SK-N-DZ (cell line): Measurements from ENCODE around the gene IKBKG.
"Not testable (repeated sequence)": the region's sequence is repeated elsewhere in the genome, so short reads cannot be mapped to it uniquely, and the experiment has no call there.

Source experiments
- DNase-seq: peaks from one replicate; pipeline ENCODE4 v3.0.0-alpha.2; 2015; ENCODE audit warnings: low spot score

The IKBKG gene

DNA sequence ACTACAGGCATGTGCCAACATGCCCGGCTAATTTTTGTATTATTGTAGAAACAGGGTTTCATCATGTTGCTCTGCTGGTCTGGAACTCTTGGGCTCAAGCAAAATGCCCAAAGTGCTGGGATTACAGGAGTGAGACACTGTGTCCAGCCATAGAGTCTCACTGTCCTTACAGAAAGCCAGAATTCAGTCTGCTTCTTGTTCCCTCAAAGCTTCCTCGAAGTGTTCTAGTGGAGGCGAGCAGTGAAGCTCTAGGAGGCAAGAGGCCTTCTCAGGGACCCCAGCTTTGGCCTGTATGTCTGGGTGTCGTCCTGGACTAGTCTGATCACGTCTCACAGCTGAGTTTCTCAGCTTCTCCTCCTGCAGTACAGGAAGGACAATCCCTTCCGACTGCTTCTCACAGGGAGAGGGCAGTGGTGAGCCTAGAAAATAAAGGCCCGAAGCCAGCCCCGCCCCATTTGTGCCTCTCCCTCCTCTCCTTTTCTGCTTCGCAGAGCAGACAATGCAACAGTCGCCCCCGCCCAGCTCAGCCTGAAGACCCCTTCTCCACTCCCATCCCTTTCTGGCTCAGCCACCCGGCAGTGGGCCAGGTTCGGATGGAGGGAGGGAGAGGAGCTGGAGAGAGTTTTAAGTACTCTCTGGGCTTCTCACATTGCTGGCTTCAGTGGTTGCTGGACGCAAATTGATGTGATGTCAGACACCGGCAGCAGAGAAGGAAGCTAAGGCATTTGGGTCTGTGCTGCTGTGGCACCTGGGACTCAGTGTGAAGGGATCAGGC lies 20.3 kb upstream of the IKBKG start:
- DNase-seq, result peak; percentile 79

DNA sequence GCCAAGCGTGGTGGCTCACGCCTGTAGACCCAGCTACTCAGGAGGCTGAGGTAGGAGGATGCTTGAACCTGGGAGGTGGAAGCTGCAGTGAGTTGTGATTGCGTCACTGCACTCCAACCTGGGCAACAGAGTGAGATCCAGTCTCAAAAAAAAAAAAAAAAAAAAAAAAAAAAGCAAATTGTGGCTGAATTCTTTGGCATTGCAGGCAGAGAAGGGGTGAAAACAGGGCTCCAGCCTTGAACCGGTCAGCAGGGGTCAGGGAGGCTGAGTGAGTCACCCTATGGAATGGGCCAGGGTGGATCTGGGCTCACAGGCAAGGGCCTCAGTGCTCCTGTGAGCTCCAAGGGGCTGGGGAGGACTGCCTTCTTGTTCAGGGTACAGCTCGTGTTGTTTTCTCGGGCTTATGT lies 18.2 kb upstream of the IKBKG start:
- no peak for DNase-seq

DNA sequence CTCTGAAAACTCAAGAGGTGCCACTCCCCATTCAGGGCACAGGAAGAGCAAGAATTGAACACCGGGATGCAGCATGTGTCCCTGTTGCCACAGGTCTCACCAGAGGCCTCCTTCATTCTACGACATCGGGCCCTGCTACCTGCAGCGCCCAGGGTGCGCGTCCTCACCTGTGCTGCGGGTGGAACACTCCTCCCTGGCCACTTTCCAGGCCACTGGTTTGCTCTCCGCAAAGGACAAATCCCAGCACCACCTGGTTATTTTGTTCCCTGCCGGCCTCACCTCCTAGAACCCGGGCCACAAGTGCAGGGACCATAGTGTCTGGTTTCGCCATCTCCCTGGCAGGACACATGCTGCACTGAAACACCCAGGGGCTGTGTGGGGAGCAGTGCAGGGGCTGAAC lies 17.1 kb upstream of the IKBKG start:
- DNase-seq, result no peak

DNA sequence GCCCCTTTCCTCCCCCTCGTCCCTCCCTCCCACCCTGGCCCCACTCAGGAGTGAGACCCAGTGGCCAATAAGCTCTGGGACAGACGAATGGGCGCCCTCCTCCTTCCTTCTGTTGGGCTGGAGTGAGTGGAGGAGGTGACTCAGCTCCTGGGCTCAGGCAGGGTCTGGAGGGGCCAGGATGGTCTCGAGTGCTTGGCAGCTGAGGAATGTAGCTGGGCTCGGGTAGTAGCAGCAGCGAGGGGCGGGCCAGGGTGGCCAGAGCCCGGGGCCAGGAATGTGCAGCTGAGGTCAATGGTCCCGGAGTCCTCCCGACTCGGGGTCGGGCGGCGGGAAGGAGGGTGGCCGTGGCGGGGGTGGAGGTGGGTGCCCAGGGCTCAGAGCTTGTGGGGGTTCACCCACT lies 15.8 kb upstream of the IKBKG start:
- no peak for DNase-seq

DNA sequence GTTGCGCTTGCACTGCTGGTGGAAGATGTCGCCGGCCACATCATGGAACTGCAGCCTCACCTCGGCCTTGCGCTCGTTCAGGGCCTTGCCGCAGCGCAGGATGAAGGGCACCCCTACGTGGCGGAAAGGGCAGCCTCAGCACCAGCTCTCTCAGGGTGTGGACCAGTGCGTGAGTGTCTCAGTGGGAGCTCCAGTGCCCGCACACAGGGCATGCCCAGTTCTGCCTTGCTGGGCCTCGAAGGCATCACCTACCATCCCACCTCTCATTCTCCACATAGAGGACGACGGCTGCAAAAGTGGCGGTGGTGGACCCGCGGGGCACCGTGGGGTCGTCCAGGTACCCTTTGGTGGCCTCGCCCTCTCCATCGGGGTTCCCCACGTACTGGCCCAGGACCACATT lies 14.7 kb upstream of the IKBKG start:
- DNase-seq, result no peak

DNA sequence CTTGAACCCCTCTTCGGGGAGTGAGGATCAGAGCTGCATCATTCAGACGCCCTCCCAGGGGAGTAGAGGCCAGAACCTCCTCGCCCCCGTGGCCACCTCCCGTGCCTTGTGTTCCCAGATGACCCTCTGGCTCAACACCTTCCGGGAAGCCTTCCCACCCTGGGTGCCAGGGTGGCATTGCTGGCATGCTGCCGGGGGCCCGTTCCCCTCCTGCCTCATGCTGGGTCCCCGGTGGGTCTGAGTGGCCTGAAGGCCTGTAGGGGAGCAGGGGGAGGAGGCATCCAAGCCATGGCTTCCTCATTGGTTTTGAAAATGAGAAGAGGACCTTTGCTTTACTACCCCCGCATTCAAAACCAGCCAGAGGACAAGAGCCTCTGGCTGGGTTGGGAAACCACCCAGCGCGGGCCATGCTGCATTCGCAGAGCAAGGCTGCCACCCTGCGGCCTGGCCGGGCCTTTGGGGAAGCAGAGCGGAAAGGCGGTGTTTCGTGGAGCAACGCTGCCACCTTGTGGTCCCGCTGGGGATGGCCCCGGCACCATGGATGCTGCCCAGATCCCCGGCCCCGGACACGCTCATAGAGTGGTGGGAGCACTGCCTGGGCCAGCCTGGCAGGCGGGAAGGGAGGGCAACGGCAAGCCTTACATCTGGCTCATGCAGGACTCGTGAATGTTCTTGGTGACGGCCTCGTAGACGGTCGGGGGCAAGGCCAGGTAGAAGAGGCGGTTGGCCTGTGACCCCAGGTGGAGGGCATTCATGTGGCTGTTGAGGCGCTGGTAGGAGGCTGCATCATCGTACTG lies 12.7 kb upstream of the IKBKG start:
- DNase-seq, result peak; percentile 70

DNA sequence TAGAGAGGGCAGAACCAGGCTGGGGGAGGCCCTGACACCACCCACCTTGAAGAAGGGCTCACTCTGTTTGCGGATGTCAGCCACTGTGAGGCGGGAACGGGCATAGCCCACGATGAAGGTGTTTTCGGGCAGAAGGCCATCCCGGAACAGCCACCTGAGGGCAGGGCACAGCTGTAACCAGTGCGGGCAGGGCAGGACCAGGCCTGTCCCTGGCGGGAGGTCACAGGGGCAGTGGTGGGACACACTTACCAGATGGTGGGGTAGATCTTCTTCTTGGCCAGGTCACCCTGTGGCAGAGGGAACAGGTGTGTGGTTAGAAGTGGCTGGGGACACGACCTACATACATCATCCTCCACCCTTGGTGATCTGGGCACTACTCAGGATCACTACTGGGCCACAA lies 11.5 kb upstream of the IKBKG start:
- no peak for DNase-seq

DNA sequence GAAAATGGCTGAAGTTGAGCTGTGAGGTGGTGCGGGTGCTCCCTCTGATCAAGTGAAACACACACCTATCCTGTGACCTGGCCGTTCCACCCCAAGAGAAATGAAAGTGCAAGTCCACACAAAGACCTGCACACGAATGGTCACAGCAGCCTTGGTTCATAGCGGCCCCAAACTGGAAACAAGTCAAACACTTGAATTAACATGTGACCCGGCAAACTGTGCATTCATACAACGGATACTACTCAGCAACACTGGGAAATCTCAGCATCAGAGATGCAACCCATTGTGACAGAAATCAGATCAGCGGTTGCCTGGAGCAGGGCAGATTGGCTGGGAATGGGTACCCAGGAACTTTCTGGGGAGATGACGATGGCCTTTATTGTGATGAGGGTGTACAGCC lies 8.3 kb upstream of the IKBKG start:
- DNase-seq, result peak; percentile 63

DNA sequence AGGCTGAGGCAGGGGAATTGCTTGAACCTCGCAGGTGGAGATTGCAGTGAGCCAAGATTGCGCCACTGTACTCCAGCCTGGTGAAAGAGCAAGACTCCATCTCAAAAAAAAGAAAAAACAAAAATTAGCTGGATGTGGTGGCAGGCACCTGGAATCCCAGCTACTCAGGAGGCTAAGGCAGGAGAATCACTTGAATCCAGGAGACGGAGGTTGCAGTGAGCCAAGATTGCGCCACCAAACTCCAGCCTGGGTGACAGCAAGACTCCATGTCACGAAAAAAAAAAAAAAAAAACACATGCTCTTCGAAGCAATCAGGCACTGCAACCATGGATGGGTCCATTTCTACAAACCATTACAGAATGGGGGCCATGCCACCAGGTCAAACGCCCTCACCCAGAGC lies 7.1 kb upstream of the IKBKG start:
- DNase-seq, result not testable (repeated sequence)

DNA sequence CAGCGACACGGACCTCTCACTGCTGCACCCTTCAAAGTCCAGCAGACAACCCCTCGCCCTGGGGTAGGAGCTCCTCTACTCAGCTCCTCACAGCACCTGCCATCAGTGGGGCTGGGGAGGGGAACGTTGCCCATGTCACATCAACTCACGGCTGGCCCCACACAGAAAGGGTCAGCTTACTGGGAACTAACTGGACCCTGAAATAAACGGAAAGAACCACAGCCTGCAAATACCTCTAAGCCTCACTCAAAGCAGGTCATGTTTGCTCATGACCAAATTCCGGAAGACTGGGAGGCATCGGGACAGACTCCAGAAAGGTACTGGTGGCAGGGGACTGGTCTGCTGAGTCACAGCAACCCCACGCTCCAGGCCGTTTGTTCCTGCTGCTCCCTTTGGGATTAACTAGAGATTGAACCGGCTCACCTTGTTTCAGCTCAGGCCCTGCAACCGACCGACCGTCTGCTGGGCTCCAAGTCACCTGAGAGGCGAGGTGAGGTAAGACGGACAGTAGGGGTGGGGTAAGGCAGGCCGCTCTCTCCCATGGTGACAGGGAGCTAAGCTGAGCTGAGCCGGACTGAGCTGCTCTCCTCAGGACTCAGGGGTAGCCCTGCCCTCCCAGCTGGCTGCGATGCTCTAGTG lies 6.4 kb upstream of the IKBKG start:
- no peak for DNase-seq

DNA sequence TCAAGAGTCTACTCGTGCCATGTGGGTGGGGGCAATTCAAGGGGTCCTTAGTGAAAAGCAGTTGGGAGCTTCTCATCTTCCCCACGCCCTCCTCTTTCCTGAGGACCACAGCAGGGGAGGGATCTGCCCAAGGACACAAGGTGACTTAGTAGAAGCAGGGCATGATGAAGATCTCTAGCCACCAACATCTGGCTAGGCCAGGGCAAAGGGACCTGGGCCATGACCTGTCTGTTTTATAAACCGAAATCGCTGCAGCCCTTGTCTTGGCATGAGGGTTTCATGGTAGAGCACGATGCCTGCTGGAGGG lies 5.9 kb upstream of the IKBKG start:
- DNase-seq, result no peak

DNA sequence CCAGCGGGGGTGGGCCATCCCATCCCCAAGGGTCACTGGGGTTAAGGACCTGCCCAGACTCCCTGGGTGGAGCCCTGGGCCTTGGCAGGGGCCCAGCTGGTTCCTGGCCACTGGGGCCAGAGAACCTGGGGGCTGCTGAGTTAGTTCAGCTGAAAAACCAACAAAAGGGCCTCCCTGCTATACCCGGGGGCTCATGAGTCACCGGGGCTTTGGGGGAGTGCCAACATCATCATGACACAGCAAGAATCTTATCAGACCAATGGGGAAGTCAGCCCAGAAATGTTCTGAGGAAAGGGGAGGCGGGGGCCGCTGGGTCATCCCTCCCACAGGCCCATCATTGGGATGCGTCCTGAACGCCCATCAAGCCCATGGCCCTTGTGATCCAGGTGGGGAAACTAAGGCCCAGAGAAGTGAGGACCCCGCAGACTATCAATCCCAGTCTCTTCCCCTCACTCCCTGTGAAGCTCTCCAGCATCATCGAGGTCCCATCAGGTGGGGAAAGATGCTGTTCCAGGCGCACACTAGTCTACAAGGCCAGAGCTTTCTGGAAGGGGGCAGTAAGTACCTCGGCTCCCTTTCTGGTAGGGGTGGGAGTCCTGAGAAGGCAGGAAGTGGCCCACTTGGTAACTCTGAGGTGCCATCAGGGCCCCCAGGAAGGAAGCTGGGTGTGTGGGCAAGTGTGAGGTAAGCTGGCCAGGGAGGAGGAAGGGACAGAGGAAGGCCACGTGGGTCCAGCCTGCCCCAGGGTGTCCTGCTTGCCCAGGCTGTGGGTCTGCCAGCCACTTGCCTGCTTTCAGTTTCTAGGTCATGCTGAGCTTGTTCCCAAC lies 5.3 kb upstream of the IKBKG start:
- no peak for DNase-seq

DNA sequence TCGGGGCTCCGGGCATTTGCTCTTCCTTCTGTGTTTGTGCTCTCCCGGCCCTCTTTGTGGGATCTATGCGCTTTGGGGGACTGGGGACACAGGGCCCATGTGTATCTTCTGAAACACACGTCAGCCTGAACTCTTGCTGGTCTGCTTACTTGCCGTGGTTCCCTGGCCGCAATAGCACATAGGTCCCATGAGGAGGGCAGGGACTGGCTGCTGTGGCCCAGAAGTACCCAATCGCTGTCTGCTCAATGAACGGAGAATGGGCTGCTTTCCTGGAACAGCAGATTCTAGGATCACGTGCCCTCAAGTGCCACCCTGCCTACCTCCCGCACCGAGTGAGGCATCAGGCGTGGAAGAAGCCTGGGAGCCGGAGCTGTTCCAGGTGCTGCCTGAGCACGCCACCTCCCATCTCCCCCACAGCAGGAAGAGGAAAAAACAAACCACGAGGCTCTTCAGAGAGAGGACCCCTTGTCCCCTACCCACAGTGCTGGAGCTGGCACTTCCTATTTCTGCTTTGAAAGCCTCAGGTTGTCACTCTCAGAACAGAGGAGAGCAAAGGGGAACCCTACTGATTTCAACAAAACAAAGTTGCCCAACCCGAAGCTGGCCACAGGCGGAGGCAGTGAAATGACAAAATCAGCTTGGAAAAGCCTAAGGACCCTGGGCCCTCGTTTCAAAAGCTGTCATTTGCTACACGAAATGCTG lies 4.5 kb upstream of the IKBKG start:
- DNase-seq, result no peak

DNA sequence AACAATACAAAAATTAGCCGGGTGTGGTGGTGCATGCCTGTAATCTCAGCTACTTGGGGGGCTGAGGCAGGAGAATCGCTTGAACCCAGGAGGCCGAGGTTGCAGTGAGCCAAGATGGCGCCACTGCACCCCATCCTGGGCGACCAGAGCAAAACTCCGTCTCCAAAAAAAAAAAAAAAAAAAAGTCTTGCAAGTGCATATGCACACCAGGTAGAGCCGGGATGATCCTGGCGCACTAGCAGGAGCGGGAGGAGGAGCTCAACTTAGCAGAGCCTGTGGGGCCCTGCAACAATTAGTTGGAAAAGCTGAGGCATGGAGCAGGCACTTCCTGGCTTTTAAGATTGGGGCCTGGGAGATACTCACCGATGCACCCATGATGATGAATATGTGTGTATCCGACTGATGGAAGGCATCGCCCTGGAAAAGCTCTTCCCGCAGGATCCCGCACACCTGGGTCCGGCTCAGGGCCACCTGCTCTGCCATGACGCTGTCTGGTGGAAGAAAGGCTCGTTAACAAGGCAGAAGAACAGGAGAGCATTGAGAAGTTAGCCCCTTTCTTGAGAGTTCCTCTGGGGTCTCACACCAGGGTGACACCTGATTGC lies 1.6 kb upstream of the IKBKG start:
- no peak for DNase-seq

DNA sequence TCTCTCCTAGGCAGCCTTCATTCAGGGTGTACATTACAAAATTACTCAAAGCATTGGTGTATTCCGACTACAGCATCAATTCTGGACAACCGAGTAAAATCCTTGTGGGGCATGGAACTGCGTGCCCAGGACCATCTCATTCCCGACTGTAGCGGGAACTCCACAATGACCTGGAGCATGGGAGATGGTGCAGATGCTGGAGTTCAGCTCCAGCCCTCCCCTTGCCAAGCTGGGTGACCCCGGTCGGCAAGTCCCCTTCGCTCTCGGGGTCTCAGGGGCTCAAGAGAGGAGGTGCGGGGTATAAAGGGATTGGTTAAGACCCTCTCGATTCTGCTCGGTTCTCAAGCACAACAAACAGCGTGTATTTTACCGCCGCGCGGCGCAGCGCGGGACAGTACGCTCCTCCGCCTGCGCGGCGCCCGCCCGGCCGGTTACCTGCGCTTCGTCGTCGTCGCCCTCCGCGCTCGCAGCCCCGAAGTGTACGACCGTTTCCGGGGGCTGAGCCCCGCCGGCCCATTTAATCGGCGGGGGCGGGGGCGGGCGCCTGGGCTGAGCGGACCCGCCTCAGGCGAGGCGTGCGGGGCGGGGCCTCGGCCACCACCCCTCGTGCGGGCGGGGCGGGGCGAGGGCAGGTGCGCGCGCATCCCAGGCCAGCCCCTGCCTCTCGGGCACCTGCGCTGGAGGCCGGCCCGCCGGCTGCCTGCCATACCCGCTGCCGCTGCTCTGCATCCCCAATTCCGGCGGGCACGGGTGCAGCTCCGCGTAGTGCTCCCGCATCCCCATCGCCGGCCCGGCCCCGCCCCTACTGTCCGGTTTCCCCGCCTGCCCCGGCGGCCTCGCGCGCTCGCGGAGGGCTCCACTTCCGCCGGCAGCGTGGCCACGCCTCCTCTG lies 821 bp upstream of the IKBKG start, which contains the start of gene G6PD:
G6PD (minus strand) TSS at position 493 of the 891 bp plus-strand sequence. CDS start 691 bp downstream, outside the sequence.
- DNase-seq, result peak; percentile 71

DNA sequence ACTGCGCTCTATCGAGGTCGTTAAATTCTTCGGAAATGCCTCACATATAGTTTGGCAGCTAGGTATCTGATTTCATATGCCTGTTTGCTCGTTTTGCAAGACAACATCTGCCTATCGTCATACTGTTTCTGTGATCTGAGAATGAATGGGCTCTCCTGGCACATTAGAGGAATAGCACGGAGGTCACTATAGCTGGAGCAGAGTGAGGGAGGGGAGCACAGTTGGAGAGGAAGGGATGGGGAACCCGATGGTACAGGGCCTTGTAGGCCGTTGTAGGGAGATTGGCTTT lies 552 bp downstream of the IKBKG start:
- no peak for DNase-seq

DNA sequence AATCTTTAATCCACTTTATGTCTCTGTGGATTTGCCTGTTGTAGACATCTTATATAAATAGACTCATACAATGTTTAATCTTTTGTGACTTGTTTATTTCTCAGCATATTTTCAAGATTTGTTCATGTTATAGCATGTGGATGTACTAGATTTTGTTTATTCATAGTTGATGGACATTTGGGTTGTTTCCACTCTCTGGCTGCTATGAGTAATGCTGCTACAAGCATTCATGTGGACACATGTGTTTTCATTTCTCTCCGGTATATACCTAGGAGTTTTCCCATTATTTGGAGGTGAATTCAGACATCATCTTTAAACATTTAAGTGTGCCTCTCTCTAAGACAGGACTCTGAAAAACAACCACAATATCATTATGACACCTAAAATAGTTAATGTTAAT lies 2.3 kb downstream of the IKBKG start:
- no peak for DNase-seq

DNA sequence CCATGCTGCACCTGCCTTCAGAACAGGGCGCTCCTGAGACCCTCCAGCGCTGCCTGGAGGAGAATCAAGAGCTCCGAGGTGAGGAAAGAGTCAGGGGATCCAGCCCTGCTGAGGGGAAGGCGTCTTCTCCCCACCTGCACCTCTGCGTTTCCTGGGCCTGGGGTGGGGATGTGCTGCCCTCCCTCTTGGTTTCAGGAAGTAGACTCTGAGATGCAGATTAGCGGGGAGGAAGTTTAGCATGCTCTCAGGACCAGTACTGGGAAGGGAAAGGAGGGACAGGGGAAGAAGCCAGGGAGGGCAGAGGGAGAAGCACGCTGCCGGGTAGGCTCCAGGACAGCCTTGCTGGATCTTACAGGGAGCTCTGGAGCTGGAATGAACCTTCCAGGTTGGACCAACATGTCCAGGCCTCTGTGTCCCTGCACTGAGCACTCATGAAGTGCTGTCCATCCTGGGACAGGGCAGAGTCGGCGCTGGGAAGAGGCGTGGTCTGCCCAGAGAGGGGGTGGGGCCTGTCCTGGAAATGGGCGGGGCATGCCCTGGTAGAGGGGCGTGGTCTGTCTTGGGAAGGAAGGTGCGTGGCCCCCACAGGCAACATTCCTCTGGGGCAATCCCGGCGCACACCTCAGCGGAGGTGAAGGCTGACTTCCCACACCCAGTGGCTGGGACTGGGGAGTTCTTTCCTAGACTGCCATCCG lies 4.8 kb downstream of the IKBKG start:
- not testable (repeated sequence) for DNase-seq

DNA sequence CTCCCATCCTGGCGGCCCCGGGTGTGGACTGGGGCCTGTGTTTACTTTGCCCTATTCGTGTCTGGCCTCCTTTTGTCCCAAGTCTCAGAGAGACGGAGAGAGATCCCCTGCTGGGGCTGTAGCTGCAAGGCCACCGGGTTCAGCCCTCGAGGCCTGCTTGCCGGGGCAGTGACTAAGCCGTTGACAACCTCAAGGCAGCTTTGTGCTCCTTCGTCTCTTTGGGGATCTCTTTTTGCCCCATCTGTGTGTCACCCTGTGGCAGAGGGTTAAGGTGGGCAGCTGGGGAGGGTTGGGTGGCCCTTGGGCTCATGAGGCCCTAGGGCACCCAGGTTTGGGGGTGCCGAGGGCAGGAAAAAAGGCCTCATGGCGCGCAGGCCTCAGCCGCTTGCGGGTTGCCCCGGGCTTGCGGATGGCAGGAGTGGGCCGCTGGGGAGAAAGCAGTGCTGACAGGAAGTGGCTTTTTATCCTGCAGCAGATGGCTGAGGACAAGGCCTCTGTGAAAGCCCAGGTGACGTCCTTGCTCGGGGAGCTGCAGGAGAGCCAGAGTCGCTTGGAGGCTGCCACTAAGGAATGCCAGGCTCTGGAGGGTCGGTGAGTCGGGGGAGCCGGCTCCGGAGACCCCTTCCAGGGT lies 10.8 kb downstream of the IKBKG start:
- DNase-seq, result not testable (repeated sequence)
